NCI-H82 (cell line): ENCODE data around the gene HMCN2.
A peak's percentile ranks its signal among the peaks of the same experiment; 100 is the strongest.

Experiments
- DNase-seq: peaks from one replicate; lab custom pipeline; 2025; lab: John Stamatoyannopoulos, UW

Gene HMCN2

GRCh38 chr9:130311003-130311402, 45.4 kb downstream of the HMCN2 start:
- no peak for DNase-seq

GRCh38 chr9:130311408-130312140, 46.0 kb downstream of the HMCN2 start:
- no peak for DNase-seq

DNA sequence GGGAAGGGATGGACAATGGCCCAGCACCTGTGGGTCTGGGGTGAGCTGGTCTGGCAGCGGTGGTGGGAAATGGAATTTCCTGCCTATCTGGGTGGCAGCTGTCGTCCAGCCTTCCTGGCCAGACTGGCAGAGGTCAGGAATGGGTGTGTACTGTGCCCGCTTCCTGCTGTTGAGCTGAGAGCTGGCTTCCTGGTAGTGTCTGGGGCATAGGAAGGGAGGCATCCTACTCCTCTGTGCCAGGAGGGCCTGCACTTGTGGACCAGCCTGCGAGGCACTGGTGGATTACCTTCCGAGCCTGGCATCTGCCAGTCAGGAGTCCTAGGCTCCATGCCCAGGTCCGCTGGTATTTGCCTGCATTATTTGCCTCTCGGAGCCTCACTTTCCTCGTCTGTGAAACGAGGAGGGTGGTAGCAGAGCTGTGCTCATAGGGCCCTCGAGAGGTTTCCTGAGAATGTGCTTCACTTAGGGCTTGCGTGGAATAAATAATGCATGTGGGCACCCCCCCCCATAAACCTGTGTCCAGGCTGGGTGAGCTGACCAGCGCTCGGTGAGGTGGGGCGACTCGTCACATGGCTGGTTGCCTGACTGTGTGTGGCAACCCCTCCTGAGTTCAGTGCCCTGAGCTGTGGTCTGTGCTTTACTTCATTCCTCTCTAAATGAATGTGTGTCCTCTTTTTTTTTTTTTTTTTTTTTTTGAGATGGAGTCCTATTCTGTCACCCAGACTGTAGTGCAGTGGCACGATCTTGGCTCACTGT, 47.7 kb downstream of the HMCN2 start:
- DNase-seq = no peak

- no peak for DNase-seq
Observed at GRCh38 chr9:130315446-130316226, 50.1 kb downstream of the HMCN2 start.

DNA sequence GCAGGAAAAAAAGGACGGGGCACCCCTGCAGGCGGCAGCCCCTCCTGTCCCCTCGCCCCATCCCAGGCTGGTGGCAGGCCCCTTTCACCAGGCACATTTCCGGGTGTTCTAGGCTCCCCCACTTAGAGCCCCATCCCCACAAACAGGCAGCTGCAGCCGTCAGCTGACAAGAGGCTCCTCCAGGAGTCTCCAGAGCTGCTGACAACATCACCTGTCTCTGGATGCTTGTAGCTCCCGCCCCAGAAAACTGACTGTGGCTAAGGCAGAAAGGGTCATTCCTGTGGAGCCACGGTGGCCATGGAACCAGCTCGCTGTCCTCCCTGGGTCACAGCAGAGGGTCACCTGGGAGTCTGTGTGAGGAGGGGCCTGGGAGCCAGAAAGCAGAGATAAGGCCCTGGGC, 50.9 kb downstream of the HMCN2 start:
- no peak for DNase-seq

GRCh38 chr9:130319300-130319699, 53.7 kb downstream of the HMCN2 start:
- no peak for DNase-seq

DNA sequence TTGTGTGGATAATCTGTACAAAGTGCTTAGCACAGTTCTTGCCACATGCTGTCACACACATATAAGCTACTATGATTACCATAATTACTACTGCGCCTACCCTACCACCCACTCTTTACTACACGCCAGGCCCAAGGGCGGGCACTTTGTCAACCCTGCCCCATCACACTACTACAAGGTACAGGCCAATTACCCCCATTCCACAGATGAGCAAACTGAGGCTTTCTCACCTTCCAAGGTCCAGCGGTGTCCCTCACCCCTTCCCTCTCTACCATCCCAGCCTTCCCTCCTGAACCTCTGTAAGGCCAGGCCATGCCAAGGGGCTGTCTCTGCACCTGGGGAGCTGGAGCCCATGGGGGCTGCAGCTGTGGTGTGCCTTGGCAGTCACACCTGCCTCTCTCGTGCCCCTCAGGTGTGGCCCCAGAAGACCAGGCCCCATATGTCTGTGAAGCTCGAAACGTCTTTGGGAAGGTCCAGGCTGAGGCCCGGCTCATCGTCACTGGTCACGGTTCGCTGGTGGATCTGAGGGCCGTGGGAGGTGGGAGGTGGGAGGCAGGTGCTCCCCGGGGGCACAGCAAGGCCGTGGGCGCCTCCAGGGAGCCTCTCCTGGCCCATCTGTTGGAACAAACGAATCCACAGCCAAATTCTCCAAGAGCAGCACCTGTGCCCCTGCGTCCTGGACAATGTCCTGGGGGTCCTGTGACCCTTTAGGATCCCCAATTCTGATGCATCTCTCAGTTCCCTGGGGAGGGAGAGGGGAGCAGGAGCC, 54.6 kb downstream of the HMCN2 start:
- peak; percentile 39 for DNase-seq

DNA sequence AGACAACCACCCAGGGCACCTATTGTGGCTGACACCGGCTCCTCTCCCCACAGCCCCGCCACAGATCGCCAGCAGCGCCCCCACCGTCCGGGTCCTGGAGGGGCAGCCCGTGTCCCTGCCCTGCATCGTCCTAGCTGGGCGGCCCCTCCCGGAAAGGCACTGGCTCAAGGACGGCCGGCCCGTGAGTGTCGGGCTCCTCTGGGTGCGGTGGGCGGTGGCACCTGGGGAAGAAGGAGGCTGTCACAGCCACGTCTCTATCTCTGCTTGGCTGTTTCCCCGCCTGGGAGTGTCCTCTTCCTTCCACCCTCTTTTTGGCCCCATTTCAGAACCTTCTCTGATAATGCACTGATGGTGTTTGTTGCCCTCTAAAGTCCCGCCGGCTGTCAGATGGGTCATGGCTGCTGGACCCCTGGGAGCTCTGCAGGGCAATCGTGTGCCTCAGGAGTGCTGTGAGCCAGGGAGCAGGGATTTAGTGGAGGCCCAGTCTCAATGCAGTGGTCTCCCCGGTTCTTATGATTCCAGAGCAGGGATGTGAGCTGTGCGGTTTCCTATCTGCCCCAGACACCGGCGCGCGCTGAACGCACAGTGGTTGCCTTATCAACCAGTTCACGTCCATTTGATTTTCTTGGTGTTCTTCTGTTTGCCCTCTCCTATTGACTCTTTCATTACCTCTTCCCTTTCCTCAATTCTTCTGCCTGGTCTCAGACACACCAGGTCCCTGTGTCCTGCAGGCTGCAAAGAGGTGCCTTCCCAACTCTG, 55.3 kb downstream of the HMCN2 start:
- DNase-seq = no peak

DNA sequence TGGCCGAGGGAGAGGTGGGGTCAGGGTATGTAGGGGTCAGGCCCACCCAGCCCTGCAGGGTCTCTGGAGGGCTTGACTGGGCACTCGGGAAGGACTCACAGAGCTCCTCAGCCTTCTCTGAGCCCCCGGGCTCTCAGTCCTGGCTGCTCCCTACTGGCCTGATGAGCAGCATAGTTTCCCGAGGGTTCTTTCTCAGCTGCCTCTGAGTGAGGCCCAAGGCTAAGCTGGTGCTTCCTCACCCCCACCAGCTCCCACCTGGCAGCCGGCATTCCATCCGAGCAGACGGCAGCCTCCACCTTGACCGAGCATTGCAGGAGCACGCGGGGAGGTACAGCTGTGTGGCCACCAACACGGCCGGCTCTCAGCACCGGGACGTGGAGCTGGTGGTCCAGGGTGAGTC, 56.0 kb downstream of the HMCN2 start:
- peak; percentile 56 for DNase-seq

DNA sequence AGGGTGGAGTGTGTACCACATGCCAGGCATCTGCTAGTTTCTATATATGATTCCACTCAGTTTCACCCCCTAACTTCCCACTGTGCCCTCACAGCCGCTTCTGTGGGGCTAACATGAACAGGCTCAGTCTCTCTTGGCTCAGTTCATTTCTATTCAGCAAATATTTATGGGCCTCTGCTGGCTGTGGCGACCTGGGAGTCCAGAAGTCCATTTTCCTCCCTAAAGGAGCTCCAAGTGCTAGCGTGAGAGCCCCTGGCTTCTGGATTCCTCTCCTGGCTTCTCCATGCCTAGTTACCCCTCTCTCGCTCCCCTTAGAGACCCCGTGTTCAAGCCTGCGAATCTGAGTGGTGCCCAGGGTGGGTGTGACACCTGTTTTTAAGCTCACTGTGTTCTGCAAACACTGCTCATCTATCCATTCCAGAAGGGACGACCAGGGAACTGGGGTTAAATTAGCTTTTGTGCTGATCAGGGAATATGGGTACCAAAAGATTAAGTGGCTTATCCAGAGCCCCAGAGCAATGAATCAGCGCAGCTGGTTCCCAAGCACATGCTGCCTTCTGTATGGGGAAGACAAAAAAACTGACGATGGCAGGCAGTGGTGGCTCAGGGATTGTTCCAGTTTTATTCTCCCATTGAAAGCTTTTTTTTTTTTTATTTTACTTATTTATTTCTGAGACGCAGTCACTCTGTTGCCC, 57.6 kb downstream of the HMCN2 start:
- peak; percentile 86 for DNase-seq

GRCh38 chr9:130325921-130326320, 60.4 kb downstream of the HMCN2 start:
- DNase-seq = no peak

GRCh38 chr9:130327070-130327780, 61.7 kb downstream of the HMCN2 start:
- peak; percentile 57 for DNase-seq

GRCh38 chr9:130327781-130328348, 62.3 kb downstream of the HMCN2 start:
- peak; percentile 48 for DNase-seq

DNA sequence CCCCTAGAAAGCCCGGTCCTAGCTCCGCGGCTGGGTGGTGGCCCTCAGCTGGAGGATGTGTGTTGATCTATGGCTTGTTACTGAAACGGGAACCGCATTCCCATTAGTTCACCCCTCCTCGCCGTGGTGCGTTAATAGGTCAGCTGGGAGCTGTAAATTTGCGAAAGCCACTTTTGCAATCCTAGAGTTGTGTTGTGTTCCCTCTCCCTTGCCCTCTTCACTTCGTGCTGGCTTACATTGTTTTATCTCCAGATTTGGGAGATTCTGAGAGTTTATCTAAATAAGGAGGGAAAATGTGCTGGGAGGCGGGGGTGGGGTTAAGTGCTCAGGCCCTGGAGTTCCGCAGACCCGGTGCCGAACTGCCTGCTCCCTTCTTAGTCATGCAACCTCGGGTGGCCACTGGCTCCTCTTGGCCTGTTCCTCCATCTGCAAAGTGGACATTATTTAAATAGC, 62.8 kb downstream of the HMCN2 start:
- DNase-seq = no peak

GRCh38 chr9:130329061-130329460, 63.5 kb downstream of the HMCN2 start:
- no peak for DNase-seq

DNA sequence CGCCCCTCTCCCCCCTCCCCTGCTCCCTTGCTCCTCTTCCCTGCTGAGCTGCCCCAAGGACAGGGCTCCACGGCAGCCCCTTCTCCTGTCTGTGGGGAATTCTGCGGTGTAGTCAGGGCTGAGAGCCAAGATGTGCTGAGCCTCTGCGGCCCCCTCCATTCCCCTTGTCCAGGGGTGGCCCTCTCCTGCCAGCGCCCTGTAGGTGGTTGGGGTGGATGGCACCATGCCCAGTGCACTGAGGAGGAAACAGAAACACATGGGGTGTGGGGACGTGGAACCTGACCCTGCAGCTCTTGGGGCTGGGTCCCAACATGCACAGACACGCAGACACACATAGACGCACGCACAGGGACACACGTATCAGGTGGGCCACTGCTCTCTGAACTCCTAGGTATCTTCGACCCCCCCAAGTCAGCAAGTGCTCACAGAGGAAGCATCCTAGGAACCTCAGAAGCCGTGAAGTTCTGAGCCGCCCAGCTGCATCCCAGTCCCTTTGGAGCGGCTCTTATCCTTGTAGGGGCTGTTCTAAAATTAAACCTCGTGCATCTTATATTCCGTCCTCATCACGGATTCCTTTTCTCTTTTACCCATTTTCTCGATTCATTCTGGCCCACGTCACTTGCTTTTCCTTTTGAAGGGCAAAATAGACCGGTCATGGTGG, 64.8 kb downstream of the HMCN2 start:
- DNase-seq = no peak

GRCh38 chr9:130331061-130331460, 65.5 kb downstream of the HMCN2 start:
- no peak for DNase-seq

DNA sequence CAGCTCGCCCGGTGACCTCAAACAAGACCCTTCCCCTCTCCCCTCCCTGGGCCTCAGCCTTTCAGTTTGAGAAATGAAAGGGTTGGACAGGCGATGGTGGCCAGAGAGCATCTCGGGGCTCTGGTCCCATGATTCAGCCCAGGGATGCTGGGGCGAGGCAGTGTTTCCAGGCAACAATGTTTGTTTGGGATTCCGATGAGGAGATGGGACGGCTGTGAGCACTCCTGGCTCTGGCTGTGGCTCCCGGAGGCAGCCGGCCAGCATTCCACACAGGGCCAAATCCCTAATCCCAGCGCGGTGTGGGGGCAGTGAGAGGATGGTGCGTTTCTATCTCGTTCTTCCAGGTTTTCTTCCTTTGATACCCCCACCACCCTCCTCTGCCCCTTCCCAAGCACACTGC, 66.0 kb downstream of the HMCN2 start:
- peak; percentile 52 for DNase-seq

GRCh38 chr9:130332384-130332926, 66.9 kb downstream of the HMCN2 start:
- DNase-seq = peak; percentile 26
